DOHH2 (cell line): Measurements from ENCODE around the gene GGN.
A peak's percentile ranks its signal among the peaks of the same experiment; 100 is the strongest.

Source experiments
- H3F3A ChIP-seq: fragments of 200-600 bp; sonication (generic), shearing (Covaris generic); 2 replicates; pipeline ENCODE4 v1.6.0; 2016; ENCODE audit warnings: antibody characterized with exemption, mild to moderate bottlenecking; ENCODE audit not compliant: control insufficient read depth, insufficient read depth
- H3K27ac ChIP-seq: fragments of 200-600 bp; sonication (generic); 2 replicates; pipeline ENCODE4 v1.5.1; 2014; ENCODE audit warnings: low read depth, mild to moderate bottlenecking, low read length, moderate library complexity
- H3K27me3 ChIP-seq: fragments of 200-600 bp; sonication (generic); 2 replicates; pipeline ENCODE4 v1.6.1; 2014; ENCODE audit warnings: mild to moderate bottlenecking, low read length, mixed read lengths; ENCODE audit not compliant: control insufficient read depth
- H3K36me3 ChIP-seq: fragments of 200-600 bp; sonication (generic); 2 replicates; pipeline ENCODE4 v1.6.1; 2014; ENCODE audit warnings: mild to moderate bottlenecking, low read length, moderate library complexity, mixed read lengths; ENCODE audit not compliant: control insufficient read depth
- H3K4me1 ChIP-seq: fragments of 200-600 bp; sonication (generic); 2 replicates; pipeline ENCODE4 v1.6.1; 2014; ENCODE audit warnings: mild to moderate bottlenecking, low read length, mixed read lengths; ENCODE audit not compliant: control insufficient read depth
- H3K4me2 ChIP-seq: fragments of 200-600 bp; sonication (generic); 2 replicates; pipeline ENCODE4 v1.6.0; 2014; ENCODE audit warnings: mild to moderate bottlenecking, low read length, moderate library complexity
- H3K4me3 ChIP-seq: fragments of 200-600 bp; sonication (generic); 2 replicates; pipeline ENCODE4 v1.5.1; 2014; ENCODE audit warnings: mild to moderate bottlenecking, low read length, mixed read lengths
- H3K79me2 ChIP-seq: fragments of 200-600 bp; sonication (generic); 2 replicates; pipeline ENCODE4 v1.6.1; 2014; ENCODE audit warnings: mild to moderate bottlenecking, low read length, mixed read lengths; ENCODE audit not compliant: control insufficient read depth
- H3K9me2 ChIP-seq: fragments of 200-600 bp; sonication (generic); replicated peaks from 2 replicates; pipeline ENCODE4 v1.6.1; 2014; ENCODE audit warnings: mild to moderate bottlenecking, low read length, mixed read lengths; ENCODE audit not compliant: control insufficient read depth
- H3K9me3 ChIP-seq: fragments of 200-600 bp; sonication (generic); 2 replicates; pipeline ENCODE4 v1.6.1; 2014; ENCODE audit warnings: antibody characterized with exemption, low read length, mixed read lengths; ENCODE audit not compliant: control insufficient read depth, insufficient read depth
- H4K20me1 ChIP-seq: fragments of 200-600 bp; sonication (generic); 2 replicates; pipeline ENCODE4 v1.6.0; 2014; ENCODE audit warnings: low read depth, mild to moderate bottlenecking, antibody characterized with exemption, low read length, moderate library complexity; ENCODE audit not compliant: control insufficient read depth, insufficient read depth
- EZH2phosphoT487 ChIP-seq: fragments of 200-600 bp; sonication (generic); IDR thresholded peaks from 2 replicates; pipeline ENCODE4 v1.6.1; 2017; ENCODE audit warnings: borderline replicate concordance, mild to moderate bottlenecking, antibody characterized with exemption, low read length, moderate library complexity, mixed read lengths
- TF ChIP-seq, protein P1 (sequence below): fragments of 200-600 bp; sonication (generic); IDR thresholded peaks from one replicate; pipeline ENCODE4 v1.5.1; 2014; ENCODE audit warnings: antibody characterized with exemption, mild to moderate bottlenecking, low read depth, low read length; ENCODE audit not compliant: poor library complexity, severe bottlenecking

Gene GGN

GRCh38 chr19:38386300-38386970, 1.4 kb downstream of the GGN start:
- Histone ChIP-seq H3K36me3 (peaks cover 18% of the 10 kb centered on the region), H3K27me3 (peaks cover 37% of the 10 kb centered on the region), H3K27ac (no peak overlapping the region), H3F3A (no peaks in the 10 kb centered on the region; the same call in 1 of the 2 replicates), H3K9me3 (no peaks in the 10 kb centered on the region), H3K4me2 (peak overlapping the region; percentile 95), H3K79me2 (no peaks in the 10 kb centered on the region), H4K20me1 (0 out of 2 replicates have a peak, but pooled peaks cover 4% of the 10 kb centered on the region), H3K4me1 (peaks cover 25% of the 10 kb centered on the region), H3K9me2 (no peaks in the 10 kb centered on the region), H3K4me3 (no peak overlapping the region)
- TF ChIP-seq, protein P1, sequence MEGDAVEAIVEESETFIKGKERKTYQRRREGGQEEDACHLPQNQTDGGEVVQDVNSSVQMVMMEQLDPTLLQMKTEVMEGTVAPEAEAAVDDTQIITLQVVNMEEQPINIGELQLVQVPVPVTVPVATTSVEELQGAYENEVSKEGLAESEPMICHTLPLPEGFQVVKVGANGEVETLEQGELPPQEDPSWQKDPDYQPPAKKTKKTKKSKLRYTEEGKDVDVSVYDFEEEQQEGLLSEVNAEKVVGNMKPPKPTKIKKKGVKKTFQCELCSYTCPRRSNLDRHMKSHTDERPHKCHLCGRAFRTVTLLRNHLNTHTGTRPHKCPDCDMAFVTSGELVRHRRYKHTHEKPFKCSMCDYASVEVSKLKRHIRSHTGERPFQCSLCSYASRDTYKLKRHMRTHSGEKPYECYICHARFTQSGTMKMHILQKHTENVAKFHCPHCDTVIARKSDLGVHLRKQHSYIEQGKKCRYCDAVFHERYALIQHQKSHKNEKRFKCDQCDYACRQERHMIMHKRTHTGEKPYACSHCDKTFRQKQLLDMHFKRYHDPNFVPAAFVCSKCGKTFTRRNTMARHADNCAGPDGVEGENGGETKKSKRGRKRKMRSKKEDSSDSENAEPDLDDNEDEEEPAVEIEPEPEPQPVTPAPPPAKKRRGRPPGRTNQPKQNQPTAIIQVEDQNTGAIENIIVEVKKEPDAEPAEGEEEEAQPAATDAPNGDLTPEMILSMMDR, result no peak
- TF ChIP-seq EZH2phosphoT487, result no peak

- Histone ChIP-seq H3K4me1 (peaks cover 25% of the 10 kb centered on the region), H4K20me1 (0 out of 2 replicates have a peak, but pooled peaks cover 4% of the 10 kb centered on the region), H3K27ac (no peak overlapping the region), H3F3A (no peaks in the 10 kb centered on the region; the same call in 1 of the 2 replicates), H3K4me3 (no peak overlapping the region), H3K27me3 (peaks cover 31% of the 10 kb centered on the region), H3K9me2 (no peaks in the 10 kb centered on the region), H3K4me2 (no peak overlapping the region), H3K9me3 (no peaks in the 10 kb centered on the region), H3K79me2 (no peaks in the 10 kb centered on the region), H3K36me3 (peaks cover 24% of the 10 kb centered on the region)
- TF ChIP-seq EZH2phosphoT487, result no peak
- TF ChIP-seq, protein P1, result no peak
Observed at GRCh38 chr19:38385804-38386257, 2.0 kb downstream of the GGN start.

DNA sequence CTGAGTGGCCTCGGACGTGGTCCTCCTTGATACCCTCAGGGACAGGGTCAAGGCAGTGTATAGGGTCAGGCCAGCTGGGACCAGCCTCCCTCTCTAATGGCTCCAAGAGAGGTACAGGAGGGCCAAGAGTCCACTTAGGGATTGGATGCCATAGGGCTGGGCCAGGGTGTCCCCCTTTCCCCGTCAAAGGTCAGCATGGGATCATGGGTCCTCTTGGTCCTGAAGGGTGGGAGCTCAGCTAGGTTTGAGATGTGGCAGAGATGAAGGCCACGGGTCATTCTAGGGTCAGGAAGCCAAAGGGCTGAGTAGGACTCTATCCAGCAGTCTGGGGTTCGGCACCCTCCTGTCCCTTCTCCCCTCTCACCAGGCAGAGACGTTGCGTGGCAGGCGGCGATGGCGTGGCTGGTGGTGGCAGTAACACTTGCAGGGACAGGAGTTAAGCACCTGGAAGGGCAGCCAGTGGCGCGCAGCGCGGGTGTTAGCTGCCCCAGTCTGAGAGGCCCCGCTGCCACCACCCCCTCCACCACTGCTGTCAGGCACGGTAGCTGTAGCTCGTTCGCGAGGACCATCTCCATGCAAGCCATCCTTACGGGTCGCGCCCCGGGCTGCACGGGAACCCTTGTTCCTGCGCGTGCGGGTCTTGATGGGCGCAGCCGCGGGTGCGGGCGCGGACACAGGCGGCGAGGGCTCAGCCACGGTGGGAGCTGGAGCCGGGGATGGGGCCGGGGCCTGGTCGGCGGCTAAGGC, 2.6 kb downstream of the GGN start:
- Histone ChIP-seq H4K20me1 (0 out of 2 replicates have a peak, but pooled peaks cover 4% of the 10 kb centered on the region), H3K79me2 (no peaks in the 10 kb centered on the region), H3K4me3 (no peak overlapping the region), H3K27me3 (peaks cover 25% of the 10 kb centered on the region), H3K9me2 (no peaks in the 10 kb centered on the region), H3F3A (no peaks in the 10 kb centered on the region; the same call in 1 of the 2 replicates), H3K36me3 (peaks cover 29% of the 10 kb centered on the region), H3K9me3 (no peaks in the 10 kb centered on the region), H3K4me1 (peaks cover 25% of the 10 kb centered on the region), H3K27ac (no peak overlapping the region), H3K4me2 (no peak overlapping the region)
- no peak for TF ChIP-seq EZH2phosphoT487
- TF ChIP-seq, protein P1, result no peak
